Activated CD8-positive, alpha-beta memory T cell treated with anti-CD3 and anti-CD28 coated beads, Interleukin-2, amount 50 U/mL, for 4 hours (primary cell): ENCODE data around the gene ANKRD61.
"Not testable (repeated sequence)": the region's sequence is repeated elsewhere in the genome, so short reads cannot be mapped to it uniquely, and the experiment has no call there.

Source experiments
- DNase-seq: peaks from one replicate; pipeline ENCODE4 v3.0.0-alpha.2; 2020

ANKRD61 gene

GRCh38 chr7:6030988-6031387, at the start of gene ANKRD61:
Gene ANKRD61, plus strand, starts transcription at chr7:6031376. Its CDS starts 0 bp downstream, at chr7:6031376.
- no peak for DNase-seq

GRCh38 chr7:5987061-5987460, 44.1 kb upstream of the ANKRD61 start:
- not testable (repeated sequence) for DNase-seq

GRCh38 chr7:5997210-5997808, 33.9 kb upstream of the ANKRD61 start:
- DNase-seq, result peak; percentile 50

GRCh38 chr7:6007386-6007785, 23.8 kb upstream of the ANKRD61 start:
- DNase-seq, result no peak

GRCh38 chr7:6007835-6008590, 23.2 kb upstream of the ANKRD61 start:
- DNase-seq, result not testable (repeated sequence)

GRCh38 chr7:6008668-6009611, 22.2 kb upstream of the ANKRD61 start, which contains the start of the genes AIMP2 and PMS2:
Gene AIMP2, plus strand, starts transcription at chr7:6009272. Its CDS starts 92 bp downstream, at chr7:6009364.
Gene PMS2, minus strand, starts transcription at chr7:6009049. Its CDS starts 30 bp downstream, at chr7:6009019.
- DNase-seq, result peak; percentile 97

- not testable (repeated sequence) for DNase-seq
Observed at GRCh38 chr7:6010370-6010769, 20.8 kb upstream of the ANKRD61 start.

- DNase-seq, result no peak
Observed at GRCh38 chr7:6011541-6011940, 19.6 kb upstream of the ANKRD61 start.

- no peak for DNase-seq
Observed at GRCh38 chr7:6012355-6013104, 18.6 kb upstream of the ANKRD61 start.

- DNase-seq, result no peak
Observed at GRCh38 chr7:6015917-6016652, 15.1 kb upstream of the ANKRD61 start.

GRCh38 chr7:6016653-6016966, 14.6 kb upstream of the ANKRD61 start:
- DNase-seq, result no peak

GRCh38 chr7:6020371-6021286, 10.5 kb upstream of the ANKRD61 start:
- no peak for DNase-seq

- DNase-seq, result no peak
Observed at GRCh38 chr7:6022707-6023106, 8.5 kb upstream of the ANKRD61 start.

- no peak for DNase-seq
Observed at GRCh38 chr7:6023974-6024435, 7.2 kb upstream of the ANKRD61 start.

- DNase-seq, result peak; percentile 64
Observed at GRCh38 chr7:6026011-6026819, 5.0 kb upstream of the ANKRD61 start.

- DNase-seq, result no peak
Observed at GRCh38 chr7:6026820-6027311, 4.3 kb upstream of the ANKRD61 start.

- DNase-seq, result no peak
Observed at GRCh38 chr7:6027806-6028365, 3.3 kb upstream of the ANKRD61 start.

- DNase-seq, result no peak
Observed at GRCh38 chr7:6028563-6028962, 2.6 kb upstream of the ANKRD61 start.

- DNase-seq, result no peak
Observed at GRCh38 chr7:6031567-6031966, 391 bp downstream of the ANKRD61 start.
